IgD-negative memory B cell (primary cell): ENCODE data around the gene GGTLC1. TPM values are rescaled to one million over a fixed set of nuclear protein-coding genes. Genes with fewer than 3 reads are reported as not detected.
A peak's percentile ranks its signal among the peaks of the same experiment; 100 is the strongest.
"Not testable (repeated sequence)": the region's sequence is repeated elsewhere in the genome, so short reads cannot be mapped to it uniquely, and the experiment has no call there.

Experiments
- H3K27ac Mint-ChIP-seq, 3 donors: one replicate each; pipeline ENCODE4 v1.8.0; 2020 to 2022; ENCODE audit warnings: mild to moderate bottlenecking in 3 of 3, mixed read lengths in 3 of 3, moderate library complexity in 1 of 3
- H3K27me3 Mint-ChIP-seq: one replicate; pipeline ENCODE4 v1.8.0; 2021; ENCODE audit warnings: mixed read lengths
- H3K36me3 Mint-ChIP-seq: one replicate; pipeline ENCODE4 v1.8.0; 2020; ENCODE audit warnings: mild to moderate bottlenecking, mixed read lengths
- H3K4me1 Mint-ChIP-seq, 3 donors: one replicate each; pipeline ENCODE4 v1.8.0; 2020 to 2022; ENCODE audit warnings: mixed read lengths in 3 of 3, mild to moderate bottlenecking in 1 of 3
- H3K4me3 Mint-ChIP-seq, 4 donors: one replicate each; pipeline ENCODE4 v1.8.0; 2020 to 2022; ENCODE audit warnings: mild to moderate bottlenecking in 4 of 4, mixed read lengths in 4 of 4, moderate library complexity in 3 of 4
- H3K9me3 Mint-ChIP-seq, 3 donors: one replicate each; pipeline ENCODE4 v1.8.0; 2020 to 2021; ENCODE audit warnings: mixed read lengths in 3 of 3, mild to moderate bottlenecking in 1 of 3
- polyA plus RNA-seq: library from polyadenylated mRNA; unstranded; fragments of 300-500 nt; fragmentation: Illumina TruSeq; gene quantifications from one replicate; pipeline ENCODE4 v1.2.3, GENCODE V29; 2021

Gene GGTLC1
- polyA plus RNA-seq, 1 donor from 2014 or later: not detected

DNA sequence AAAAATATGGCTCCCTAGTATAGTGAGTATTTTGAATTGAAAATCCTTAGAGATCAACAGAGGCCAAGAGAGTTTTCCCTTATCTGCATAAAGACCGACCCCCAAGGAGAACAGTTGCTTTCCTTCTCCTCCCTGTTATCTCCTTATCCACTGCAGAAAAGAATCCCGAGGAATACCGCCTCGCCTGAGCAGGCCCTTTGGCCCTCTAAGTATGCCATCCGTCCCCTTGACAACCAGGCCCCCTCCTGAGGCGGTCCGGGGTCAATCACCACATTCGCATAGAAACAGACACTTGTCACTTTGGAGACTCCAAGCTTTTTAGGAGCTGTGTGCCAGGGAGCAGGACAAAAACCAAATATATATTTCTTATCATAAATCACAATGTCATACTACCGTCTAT is 15.9 kb upstream of the GGTLC1 start:
- no peaks in the 10 kb centered on the region for H3K27me3 Mint-ChIP-seq
- no peak overlapping the region for H3K27ac Mint-ChIP-seq
- no peaks in the 10 kb centered on the region for H3K36me3 Mint-ChIP-seq
- no peak overlapping the region for H3K4me3 Mint-ChIP-seq
- H3K4me1 Mint-ChIP-seq: peaks cover 0 to 10% (median 6%) of the 10 kb centered on the region in 3 donors
- peaks cover 0 to 2% (median 0%) of the 10 kb centered on the region in 3 donors for H3K9me3 Mint-ChIP-seq

DNA sequence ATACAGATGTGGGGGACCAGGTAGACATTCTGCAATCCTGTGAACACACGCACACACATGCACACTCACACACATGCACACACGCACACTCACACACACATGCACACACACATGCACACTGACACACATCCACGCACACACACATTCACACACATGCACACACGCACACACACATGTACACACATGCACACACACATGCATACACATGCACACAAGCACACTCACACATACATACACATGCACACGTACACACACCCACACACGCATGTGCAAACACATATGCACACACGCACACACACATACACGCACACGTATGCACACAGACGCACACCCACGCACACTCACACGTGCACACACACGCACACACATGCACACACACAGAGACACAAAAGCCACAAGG is 14.3 kb upstream of the GGTLC1 start:
- no peak overlapping the region for H3K27ac Mint-ChIP-seq
- peaks cover 0 to 2% (median 0%) of the 10 kb centered on the region in 3 donors for H3K9me3 Mint-ChIP-seq
- no peaks in the 10 kb centered on the region for H3K27me3 Mint-ChIP-seq
- no peaks in the 10 kb centered on the region for H3K36me3 Mint-ChIP-seq
- H3K4me3 Mint-ChIP-seq: no peak overlapping the region
- peaks cover 5 to 10% (median 6%) of the 10 kb centered on the region in 3 donors for H3K4me1 Mint-ChIP-seq

DNA sequence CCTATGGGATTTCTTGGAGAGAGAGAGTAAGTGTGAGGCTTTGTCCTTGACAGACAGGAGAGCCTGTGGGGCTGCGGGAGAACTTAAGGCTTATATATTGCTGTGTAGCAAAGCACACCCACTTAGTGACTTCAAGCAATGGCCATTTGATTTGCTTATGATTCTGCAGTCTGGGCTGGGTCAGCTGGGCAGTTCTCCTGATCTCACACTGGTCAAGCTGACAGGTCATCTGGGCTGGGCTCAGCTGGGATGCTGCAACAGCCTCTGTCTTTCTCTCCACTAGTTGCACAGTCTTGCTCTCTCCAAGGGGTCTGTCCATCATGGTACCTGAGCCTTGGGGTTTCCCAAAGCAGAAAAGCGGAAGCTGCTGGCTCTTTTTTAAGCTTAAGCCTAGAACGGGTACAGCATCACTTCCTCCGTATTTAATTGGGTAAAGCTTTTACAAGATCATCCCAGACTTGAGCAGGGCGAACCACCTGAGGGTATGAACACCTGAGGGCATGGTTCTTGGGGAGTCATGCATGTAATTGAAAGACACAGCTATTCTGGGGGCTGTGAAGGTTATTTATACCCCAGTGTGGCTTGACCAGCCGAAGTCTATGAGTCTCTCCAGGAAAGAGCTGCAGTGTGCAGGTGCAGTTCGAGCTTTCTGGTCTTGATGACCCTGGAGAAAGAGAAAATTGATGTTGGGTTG is 13.3 kb upstream of the GGTLC1 start:
- H3K9me3 Mint-ChIP-seq: peaks cover 0 to 2% (median 0%) of the 10 kb centered on the region in 3 donors
- peaks cover 5 to 10% (median 6%) of the 10 kb centered on the region in 3 donors for H3K4me1 Mint-ChIP-seq
- H3K36me3 Mint-ChIP-seq: no peaks in the 10 kb centered on the region
- H3K4me3 Mint-ChIP-seq: peak overlapping the region in 2 of 4 donors; percentile 21 to 38
- no peak overlapping the region for H3K27ac Mint-ChIP-seq
- no peaks in the 10 kb centered on the region for H3K27me3 Mint-ChIP-seq

DNA sequence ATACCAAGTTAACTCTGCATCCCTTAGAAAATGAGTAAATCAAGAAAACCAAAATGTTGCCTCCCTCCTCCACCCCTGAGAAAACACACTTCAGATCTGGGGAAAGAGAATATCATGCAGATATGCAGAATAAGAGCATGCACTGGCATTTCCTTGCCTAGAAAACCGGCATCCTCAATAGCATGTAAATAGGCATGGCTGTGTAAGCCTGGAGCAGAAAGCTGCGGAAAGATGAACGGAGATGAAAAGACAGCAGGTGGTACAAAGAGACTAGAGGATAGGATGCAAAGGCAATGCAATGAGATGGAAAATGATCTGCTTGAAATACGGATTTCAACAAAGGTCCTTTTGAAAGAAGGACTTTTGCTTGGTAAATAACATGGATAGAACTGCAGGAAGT is 10.3 kb upstream of the GGTLC1 start:
- peaks cover 5 to 10% (median 6%) of the 10 kb centered on the region in 3 donors for H3K4me1 Mint-ChIP-seq
- H3K36me3 Mint-ChIP-seq: no peaks in the 10 kb centered on the region
- H3K9me3 Mint-ChIP-seq: peaks cover 0 to 2% (median 0%) of the 10 kb centered on the region in 3 donors
- H3K27ac Mint-ChIP-seq: no peak overlapping the region
- no peaks in the 10 kb centered on the region for H3K27me3 Mint-ChIP-seq
- no peak overlapping the region for H3K4me3 Mint-ChIP-seq

DNA sequence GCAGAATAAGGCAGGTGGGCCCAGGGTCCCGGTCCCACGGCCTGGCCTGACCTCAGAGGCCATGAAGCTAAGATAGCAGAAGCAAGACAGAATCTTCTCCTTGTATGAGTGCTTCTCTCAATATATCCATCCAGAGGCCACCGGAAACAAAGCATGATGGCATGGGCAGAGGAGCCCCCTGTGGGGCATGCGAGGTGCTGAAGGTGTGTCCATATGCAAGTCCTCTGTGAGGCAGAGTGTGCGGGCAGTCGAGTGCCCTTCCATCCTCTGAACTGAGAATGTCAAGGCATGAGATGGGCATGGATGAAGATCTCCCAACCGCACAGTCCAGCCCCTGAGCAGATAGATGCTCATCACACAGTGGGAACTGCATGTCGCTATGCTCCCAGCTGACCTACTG is 9.8 kb upstream of the GGTLC1 start:
- Mint-ChIP-seq H3K36me3 (no peaks in the 10 kb centered on the region), H3K4me3 (peak overlapping the region in 1 of 4 donors; percentile 12), H3K27me3 (no peaks in the 10 kb centered on the region), H3K27ac (no peak overlapping the region), H3K9me3 (peaks cover 0 to 2% (median 0%) of the 10 kb centered on the region in 3 donors), H3K4me1 (peaks cover 5 to 10% (median 6%) of the 10 kb centered on the region in 3 donors)

DNA sequence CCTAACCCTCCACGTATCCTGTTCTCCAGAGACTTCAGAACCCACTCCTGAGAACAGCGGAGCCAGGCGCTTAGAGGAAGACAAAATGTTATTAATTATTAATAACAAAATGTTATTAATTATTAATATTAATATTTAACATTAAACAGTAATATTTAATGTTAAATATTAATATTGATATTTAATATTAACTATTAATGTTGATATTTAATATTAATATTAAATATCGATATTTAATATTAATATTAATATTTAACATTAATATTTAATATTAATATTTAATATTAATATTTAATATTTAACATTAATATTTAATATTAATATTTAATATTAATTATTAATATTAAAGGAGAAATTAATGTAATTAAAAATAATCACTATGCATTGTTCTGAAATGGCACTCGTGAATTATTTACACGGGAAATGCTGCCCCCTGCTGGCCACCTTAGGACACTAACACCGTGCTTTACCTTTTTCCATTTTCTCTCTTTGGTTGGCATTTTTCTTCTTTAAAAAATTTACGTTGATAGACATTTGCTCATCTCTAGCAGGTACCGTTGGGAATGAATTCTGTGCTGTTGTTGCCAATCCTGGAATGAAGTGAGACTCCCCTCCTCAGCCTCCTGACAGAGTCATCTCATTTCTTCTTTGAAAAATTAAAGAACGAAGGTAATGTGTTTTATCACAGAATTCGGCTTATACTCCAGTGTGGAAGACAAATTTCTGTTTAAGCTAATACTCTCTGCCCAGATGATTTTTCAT is 7.5 kb upstream of the GGTLC1 start:
- H3K36me3 Mint-ChIP-seq: no peaks in the 10 kb centered on the region
- no peak overlapping the region for H3K4me3 Mint-ChIP-seq
- H3K9me3 Mint-ChIP-seq: no peaks in the 10 kb centered on the region
- H3K27me3 Mint-ChIP-seq: no peaks in the 10 kb centered on the region
- no peak overlapping the region for H3K27ac Mint-ChIP-seq
- peaks cover 0 to 5% (median 0%) of the 10 kb centered on the region in 3 donors for H3K4me1 Mint-ChIP-seq

DNA sequence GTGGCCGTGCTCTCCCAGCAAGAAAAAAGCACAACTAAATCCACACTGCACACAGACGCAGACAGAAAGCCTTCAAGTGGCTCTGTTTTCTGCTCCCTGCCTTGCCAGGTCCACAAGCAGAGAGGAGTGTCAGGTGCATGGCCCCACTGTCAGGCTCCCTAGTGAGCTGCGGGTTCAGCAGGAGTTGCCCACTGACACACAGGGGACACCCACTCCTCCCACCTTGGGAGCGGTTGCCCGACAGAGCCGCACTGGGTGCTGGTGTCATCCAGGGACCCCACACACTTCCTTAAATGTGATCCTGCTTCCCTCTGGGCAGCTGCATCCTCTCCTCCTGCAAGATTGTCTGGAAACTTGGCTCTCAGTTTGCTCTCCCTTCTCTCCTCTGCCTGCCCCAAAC is 6.7 kb upstream of the GGTLC1 start:
- H3K27ac Mint-ChIP-seq, H3K4me3 Mint-ChIP-seq, H3K27me3 Mint-ChIP-seq, H3K9me3 Mint-ChIP-seq, H3K4me1 Mint-ChIP-seq, H3K36me3 Mint-ChIP-seq: not testable (repeated sequence)

DNA sequence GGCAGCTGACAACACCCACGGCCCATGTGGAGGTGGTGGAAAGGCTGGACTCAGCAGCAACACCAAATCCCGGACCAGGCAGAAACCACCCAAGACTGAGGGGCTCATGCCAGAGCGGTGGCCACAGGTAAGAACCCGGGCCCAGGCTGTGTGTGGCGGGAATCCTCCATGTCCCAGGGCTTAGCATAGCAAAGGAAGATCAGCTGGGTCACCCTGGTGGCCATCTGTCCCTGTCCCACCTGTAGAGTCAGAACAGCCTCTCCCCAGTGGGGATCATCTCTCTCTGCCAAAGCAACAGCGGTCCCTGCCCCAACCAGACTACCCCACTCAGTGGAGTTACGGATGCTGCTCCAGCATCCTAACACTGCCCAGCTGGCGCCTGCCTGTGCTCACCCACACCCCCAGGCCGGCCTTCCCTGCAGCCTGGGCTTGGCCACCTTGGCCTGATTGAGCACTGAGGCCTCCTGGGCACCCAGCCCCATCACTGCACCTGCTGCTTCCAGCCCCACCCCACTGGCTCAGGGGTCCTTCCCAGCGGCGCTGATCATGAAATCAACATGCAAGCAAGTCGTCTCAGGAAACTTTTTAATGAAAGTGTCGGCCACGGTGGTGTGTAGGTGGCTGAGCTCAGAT is 5.5 kb upstream of the GGTLC1 start:
- H3K4me1 Mint-ChIP-seq, H3K9me3 Mint-ChIP-seq, H3K27me3 Mint-ChIP-seq, H3K27ac Mint-ChIP-seq, H3K36me3 Mint-ChIP-seq, H3K4me3 Mint-ChIP-seq: not testable (repeated sequence)

DNA sequence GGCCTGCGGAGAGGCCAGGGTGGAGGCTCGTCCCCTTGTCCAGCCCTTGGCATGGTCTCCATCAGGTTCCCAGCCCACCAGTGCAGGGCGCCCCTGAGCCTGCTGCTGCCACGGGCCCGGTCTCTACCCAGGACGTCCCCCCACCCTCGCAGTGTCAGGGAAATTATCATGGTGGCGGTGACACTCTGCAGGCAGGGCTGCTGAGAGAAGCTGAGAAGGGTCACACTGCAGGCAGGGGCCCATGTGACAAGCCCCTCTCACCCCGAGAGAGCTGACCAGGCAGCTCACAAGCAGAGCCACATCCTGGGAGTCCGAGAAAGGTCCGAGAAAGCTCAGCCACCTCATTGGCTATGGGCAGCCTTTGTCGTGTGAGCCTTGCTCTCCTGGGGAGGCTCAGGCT is 4.9 kb upstream of the GGTLC1 start:
- H3K4me3 Mint-ChIP-seq, H3K9me3 Mint-ChIP-seq, H3K4me1 Mint-ChIP-seq, H3K27ac Mint-ChIP-seq, H3K27me3 Mint-ChIP-seq, H3K36me3 Mint-ChIP-seq: not testable (repeated sequence)

DNA sequence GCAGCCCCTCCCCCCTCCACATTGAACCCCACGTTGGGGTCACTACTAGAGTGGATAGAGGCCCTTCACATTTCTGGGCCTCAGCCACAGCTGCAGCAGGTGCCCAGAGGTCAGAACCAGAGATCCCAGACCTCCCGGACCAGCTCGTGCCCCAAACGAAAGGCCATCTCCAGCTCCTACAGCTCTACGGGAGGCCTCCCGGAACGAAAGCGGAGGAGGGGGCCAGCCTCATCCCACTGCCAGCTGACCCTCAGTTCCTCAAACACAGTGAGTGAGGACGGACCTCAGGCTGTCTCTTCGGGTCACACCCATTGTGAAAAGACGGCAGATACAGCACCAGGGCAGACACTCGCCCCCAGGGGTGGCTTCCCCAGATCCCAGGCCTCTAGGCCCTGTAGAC is 1.7 kb upstream of the GGTLC1 start:
- not testable (repeated sequence) for H3K4me3 Mint-ChIP-seq, H3K9me3 Mint-ChIP-seq, H3K27me3 Mint-ChIP-seq, H3K4me1 Mint-ChIP-seq, H3K36me3 Mint-ChIP-seq, H3K27ac Mint-ChIP-seq

DNA sequence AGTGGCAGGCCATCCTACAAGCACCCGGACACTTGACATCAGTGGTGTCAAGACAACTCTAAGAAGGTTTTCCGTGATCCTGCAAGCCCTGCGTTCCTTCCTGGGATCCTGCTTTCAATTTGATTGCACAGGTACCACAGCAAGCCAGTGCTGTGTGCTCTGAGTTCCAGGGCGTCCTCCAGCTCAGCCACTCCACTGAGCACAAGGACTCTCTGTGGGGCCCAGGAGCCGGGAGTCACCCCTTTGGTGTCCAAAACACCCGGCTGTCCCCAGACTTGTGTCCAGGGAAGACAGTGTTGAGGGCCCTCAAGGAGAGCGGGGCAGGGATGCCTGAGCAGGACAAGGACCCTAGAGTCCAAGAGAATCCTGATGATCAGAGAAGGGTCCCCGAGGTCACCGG is 387 bp upstream of the GGTLC1 start:
- not testable (repeated sequence) for H3K36me3 Mint-ChIP-seq, H3K4me1 Mint-ChIP-seq, H3K27me3 Mint-ChIP-seq, H3K9me3 Mint-ChIP-seq, H3K4me3 Mint-ChIP-seq, H3K27ac Mint-ChIP-seq

DNA sequence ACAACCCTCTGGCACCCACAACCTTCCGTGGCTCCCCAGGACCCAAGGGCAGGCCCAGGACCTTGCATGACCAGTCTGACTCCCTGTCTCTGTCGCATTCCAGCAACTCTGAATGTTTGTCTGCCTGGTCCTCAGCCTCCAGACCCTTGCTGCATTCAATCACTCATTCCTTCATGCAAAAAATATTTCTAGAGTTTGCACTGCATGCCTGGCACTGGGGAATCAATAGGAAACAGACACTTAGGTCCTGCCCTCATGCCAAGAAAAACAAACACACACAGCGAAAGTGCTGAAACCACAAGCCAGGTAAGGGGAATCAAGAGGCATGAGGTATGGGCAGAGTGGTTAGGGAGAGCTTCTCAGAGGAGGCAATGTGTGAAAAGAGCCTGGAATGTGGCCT is 1.9 kb downstream of the GGTLC1 start:
- not testable (repeated sequence) for H3K36me3 Mint-ChIP-seq, H3K27ac Mint-ChIP-seq, H3K27me3 Mint-ChIP-seq, H3K4me3 Mint-ChIP-seq, H3K4me1 Mint-ChIP-seq, H3K9me3 Mint-ChIP-seq

DNA sequence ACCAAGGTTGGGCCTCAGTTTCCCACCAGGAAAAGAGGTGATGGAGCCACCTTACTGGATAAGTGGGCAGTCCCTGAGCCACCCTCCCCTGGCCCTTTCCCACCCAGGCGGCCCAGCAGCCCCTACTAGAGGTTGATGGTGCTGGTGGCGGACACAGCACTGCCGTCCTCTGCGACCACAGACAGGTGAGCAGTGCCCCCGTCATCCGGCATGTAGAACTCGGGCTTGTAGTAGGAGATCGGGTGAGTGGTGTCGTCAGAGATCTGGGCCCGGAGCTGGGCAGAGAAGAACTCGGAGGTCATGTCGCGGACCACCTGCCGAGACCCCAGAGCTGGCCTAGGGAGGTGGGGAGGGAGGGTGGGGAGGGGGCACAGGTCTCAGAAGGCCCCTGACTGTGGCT is 2.3 kb downstream of the GGTLC1 start:
- not testable (repeated sequence) for H3K9me3 Mint-ChIP-seq, H3K27me3 Mint-ChIP-seq, H3K4me3 Mint-ChIP-seq

DNA sequence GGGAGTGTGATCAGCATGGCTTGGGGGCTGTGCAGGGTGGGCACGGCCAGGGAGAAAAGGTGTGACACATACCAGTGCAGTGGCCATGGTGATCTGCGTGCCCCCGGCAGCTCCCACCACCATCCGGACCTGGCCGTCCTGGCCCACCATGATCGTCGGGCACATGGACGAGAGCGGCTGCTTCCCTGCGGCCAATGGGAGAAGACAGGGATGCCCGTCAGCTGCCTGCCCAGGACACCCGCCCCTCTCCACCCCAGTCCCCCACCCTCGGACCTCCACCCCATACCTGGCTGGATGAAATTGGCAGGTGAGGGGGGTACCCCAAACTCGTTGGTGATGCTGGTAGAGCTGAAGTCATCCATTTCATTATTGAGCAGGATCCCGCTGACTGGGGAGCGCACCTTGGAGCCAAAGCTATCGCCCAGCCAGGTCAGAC is 2.8 kb downstream of the GGTLC1 start:
- not testable (repeated sequence) for H3K4me3 Mint-ChIP-seq, H3K27ac Mint-ChIP-seq, H3K36me3 Mint-ChIP-seq, H3K9me3 Mint-ChIP-seq, H3K4me1 Mint-ChIP-seq, H3K27me3 Mint-ChIP-seq

More for the DNA sequence above, 2.3 kb downstream of the GGTLC1 start:
- H3K27ac Mint-ChIP-seq, H3K36me3 Mint-ChIP-seq, H3K4me1 Mint-ChIP-seq: not testable (repeated sequence)

DNA sequence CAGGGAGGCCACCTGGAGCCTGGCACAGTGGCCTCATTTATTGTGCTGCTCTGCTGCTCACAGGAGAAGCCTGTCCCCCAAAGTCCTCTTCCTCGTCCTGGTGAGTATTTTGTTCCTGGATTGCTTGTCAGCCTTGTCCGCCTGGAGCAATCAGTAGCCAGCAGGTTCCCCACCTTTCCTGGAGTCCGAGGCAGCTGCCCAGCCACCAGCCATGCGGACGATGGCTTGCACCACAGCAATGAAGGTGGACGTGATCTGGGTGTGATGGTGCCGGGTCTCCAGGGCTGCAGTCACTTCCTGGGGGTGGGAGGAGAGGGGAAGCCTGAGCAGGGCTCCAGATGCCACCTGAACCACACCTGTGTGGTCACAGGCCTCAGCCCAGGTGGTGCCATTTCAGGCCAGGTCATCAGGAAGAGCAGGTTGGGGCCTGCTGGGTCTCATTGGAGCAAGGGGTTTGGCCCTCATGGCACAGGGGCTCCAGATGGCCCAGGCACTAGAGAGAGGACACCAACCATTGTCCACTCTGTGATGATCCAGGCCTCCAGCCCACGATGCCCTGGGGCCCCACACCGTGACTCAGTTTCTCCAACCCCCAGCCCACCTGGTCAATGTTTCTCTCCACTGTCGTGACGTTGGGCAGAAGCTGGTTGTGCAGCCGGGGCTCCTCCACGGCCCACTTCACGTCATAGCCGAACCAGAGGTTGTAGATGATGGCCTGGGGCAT is 3.4 kb downstream of the GGTLC1 start:
- not testable (repeated sequence) for H3K36me3 Mint-ChIP-seq, H3K4me3 Mint-ChIP-seq

More for the DNA sequence above, 3.4 kb downstream of the GGTLC1 start:
- H3K27me3 Mint-ChIP-seq, H3K27ac Mint-ChIP-seq, H3K4me1 Mint-ChIP-seq, H3K9me3 Mint-ChIP-seq: not testable (repeated sequence)
